ENCODE results near the gene ZFAND6. TPM values are rescaled to one million over a fixed set of nuclear protein-coding genes. Genes with fewer than 3 reads are reported as not detected.

ZFAND6 gene
- total RNA-seq, 2 donors from 2014 or later = 85.1 to 146 TPM

GRCh38 chr15:80081390-80081789 is 21.9 kb downstream of the ZFAND6 start:
- H3K4me3 ChIP-seq = no peak overlapping the region
- no peaks in the 10 kb centered on the region for H3K27me3 ChIP-seq
- no peak for DNase-seq (ENCODE audit: low spot score)
- H3K9me3 ChIP-seq = no peaks in the 10 kb centered on the region
- H3K4me1 ChIP-seq = peaks cover 0 to 7% of the 10 kb centered on the region in 2 donors
- H3K36me3 ChIP-seq = no peaks in the 10 kb centered on the region
- H3K27ac ChIP-seq = no peak overlapping the region
- no peak for TF ChIP-seq CTCF (IDR thresholded peaks at IDR 0.05)

- Histone ChIP-seq H3K27me3 (no peaks in the 10 kb centered on the region), H3K27ac (no peak overlapping the region), H3K4me3 (no peak overlapping the region), H3K4me1 (peaks cover 0 to 6% of the 10 kb centered on the region in 2 donors), H3K36me3 (no peaks in the 10 kb centered on the region), H3K9me3 (no peaks in the 10 kb centered on the region)
- no peak for DNase-seq (ENCODE audit: low spot score)
- TF ChIP-seq CTCF (IDR thresholded peaks at IDR 0.05) = no peak
Observed at GRCh38 chr15:80087104-80087503, 27.6 kb downstream of the ZFAND6 start.

GRCh38 chr15:80090041-80090440 is 30.6 kb downstream of the ZFAND6 start:
- Histone ChIP-seq H3K9me3 (no peaks in the 10 kb centered on the region), H3K4me3 (no peak overlapping the region)
- DNase-seq (ENCODE audit: low spot score) = no peak

DNA sequence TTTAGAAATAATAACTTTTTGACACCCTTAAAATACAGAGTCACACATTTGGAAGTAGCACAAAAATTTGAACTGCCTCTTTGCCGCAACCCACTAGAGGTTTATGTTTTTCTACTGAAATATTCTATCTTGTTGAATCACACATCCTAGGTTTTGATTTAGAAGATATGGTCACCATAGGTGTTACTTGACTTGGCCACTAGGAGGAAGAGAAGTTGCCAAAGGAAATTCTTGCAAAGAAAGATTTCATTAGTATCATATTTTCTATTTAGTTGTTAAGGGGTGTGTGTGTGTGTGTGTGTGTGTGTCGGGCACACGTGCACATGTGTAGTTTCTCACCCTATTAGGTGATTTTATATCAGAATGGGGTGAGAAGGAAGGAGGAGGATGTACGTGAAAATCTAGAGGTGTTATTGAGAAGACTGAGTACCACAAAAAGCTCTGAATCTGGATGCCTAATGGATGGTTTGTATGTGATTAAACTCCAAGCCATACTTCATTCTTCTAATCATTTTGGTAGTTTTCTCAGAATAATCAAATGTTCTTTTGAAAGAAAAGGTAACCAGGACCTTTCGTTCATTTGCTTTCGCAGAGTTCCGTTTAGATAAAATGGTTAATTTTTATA is 31.5 kb downstream of the ZFAND6 start:
- Histone ChIP-seq H3K4me3 (no peak overlapping the region), H3K27me3 (no peaks in the 10 kb centered on the region), H3K4me1 (peaks cover 0 to 27% of the 10 kb centered on the region in 2 donors), H3K9me3 (no peaks in the 10 kb centered on the region), H3K36me3 (no peaks in the 10 kb centered on the region), H3K27ac (no peak overlapping the region)
- DNase-seq (ENCODE audit: low spot score) = no peak
- TF ChIP-seq CTCF (IDR thresholded peaks at IDR 0.05) = peak in 1 of 2 donors; percentile 35

More at GRCh38 chr15:80090041-80090440, 30.6 kb downstream of the ZFAND6 start:
- Histone ChIP-seq H3K27ac (no peak overlapping the region), H3K4me1 (peaks cover 0 to 22% of the 10 kb centered on the region in 2 donors), H3K27me3 (no peaks in the 10 kb centered on the region), H3K36me3 (no peaks in the 10 kb centered on the region)
- no peak for TF ChIP-seq CTCF (IDR thresholded peaks at IDR 0.05)

GRCh38 chr15:80093854-80094418 is 34.5 kb downstream of the ZFAND6 start:
- no peak for DNase-seq (ENCODE audit: low spot score)
- Histone ChIP-seq H3K4me3 (no peak overlapping the region), H3K4me1 (peaks cover 0 to 23% of the 10 kb centered on the region in 2 donors), H3K36me3 (no peaks in the 10 kb centered on the region), H3K27ac (no peak overlapping the region), H3K9me3 (no peaks in the 10 kb centered on the region), H3K27me3 (no peaks in the 10 kb centered on the region)
- no peak for TF ChIP-seq CTCF (IDR thresholded peaks at IDR 0.05)

All from right atrium auricular region (tissue), 2 donors.